GM10266 (cell line): Measurements from ENCODE around the gene KANK3.

Experiments used
- DNase-seq: peaks from one replicate; pipeline ENCODE4 v3.0.0; 2012; ENCODE audit errors: extremely low spot score
- CTCF ChIP-seq: IDR thresholded peaks from 2 replicates; pipeline ENCODE4 v1.5.1; 2012; ENCODE audit warnings: mild to moderate bottlenecking, low read depth; ENCODE audit not compliant: control insufficient read depth, insufficient read depth; ENCODE audit errors: missing control alignments

The KANK3 gene

GRCh38 chr19:8342684-8343482, at the start of gene KANK3:
Gene KANK3, minus strand, starts transcription at chr19:8343262. Its CDS starts 5,434 bp downstream, at chr19:8337828.
- no peak for TF ChIP-seq CTCF
- DNase-seq = peak; percentile 99

- TF ChIP-seq CTCF = no peak
- DNase-seq = no peak
Measured at GRCh38 chr19:8392017-8392591, 49.0 kb upstream of the KANK3 start.

GRCh38 chr19:8391198-8392016, 48.3 kb upstream of the KANK3 start:
- DNase-seq = no peak
- TF ChIP-seq CTCF = no peak

- TF ChIP-seq CTCF = no peak
- DNase-seq = peak; percentile 95
Measured at GRCh38 chr19:8390617-8390981, 47.5 kb upstream of the KANK3 start.

- TF ChIP-seq CTCF = no peak
- peak; percentile 99 for DNase-seq
Measured at GRCh38 chr19:8389891-8390616, 47.0 kb upstream of the KANK3 start, which contains the start of gene RAB11B. Gene RAB11B, plus strand, starts transcription at chr19:8390360. Its CDS starts 57 bp downstream, at chr19:8390417.

GRCh38 chr19:8388612-8388958, 45.5 kb upstream of the KANK3 start:
- no peak for DNase-seq
- TF ChIP-seq CTCF = no peak
